H7 (cell line): Measurements from ENCODE around the gene MYO1D. TPM values are rescaled to one million over a fixed set of nuclear protein-coding genes. Genes with fewer than 3 reads are reported as not detected.

Source experiments
- DNase-seq: peaks from one replicate; pipeline ENCODE4 v3.0.0; 2012
- H3K27me3 ChIP-seq: 2 replicates; pipeline ENCODE4 v1.6.0; 2011; ENCODE audit warnings: mild to moderate bottlenecking, low read length; ENCODE audit not compliant: control insufficient read depth, insufficient read depth
- H3K36me3 ChIP-seq: replicated peaks from 2 replicates; pipeline ENCODE4 v1.5.1; 2011; ENCODE audit warnings: low read length; ENCODE audit not compliant: control insufficient read depth, insufficient read depth
- H3K4me3 ChIP-seq: 2 replicates; pipeline ENCODE4 v1.5.1; 2011; ENCODE audit warnings: low read depth, mild to moderate bottlenecking, control low read depth, low read length, moderate library complexity; ENCODE audit not compliant: insufficient read depth
- total RNA-seq: library from RNA; depleted of rRNA; stranded (reverse); fragments of >200 nt; shearing (Covaris generic); gene quantifications from 2 replicates; pipeline ENCODE4 v1.2.3, GENCODE V29; 2014

The MYO1D gene
- total RNA-seq, 1 experiment from 2014 or later, result 15.6 TPM

DNA sequence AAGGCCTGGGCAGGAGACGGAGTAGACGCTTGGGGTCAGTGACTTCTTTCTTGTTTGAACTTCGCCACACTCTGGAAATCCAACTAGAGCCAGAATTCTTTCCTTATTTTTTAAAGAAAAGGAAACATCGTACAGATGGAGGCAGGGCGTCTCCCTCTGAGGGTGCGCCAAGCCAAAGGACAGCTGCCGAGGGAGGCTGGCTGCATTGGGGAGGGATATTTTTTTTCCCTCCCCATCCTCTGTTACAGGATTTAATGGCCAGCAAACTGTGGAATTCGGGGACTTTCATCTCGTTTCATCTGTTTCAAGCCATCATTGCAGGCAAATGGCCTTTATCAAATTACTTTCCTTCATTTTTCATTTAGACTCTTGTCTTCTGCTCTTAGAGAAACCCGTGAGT, 374.2 kb downstream of the MYO1D start:
- Histone ChIP-seq H3K4me3 (no peak overlapping the region), H3K27me3 (no peaks in the 10 kb centered on the region), H3K36me3 (no peaks in the 10 kb centered on the region)
- no peak for DNase-seq

DNA sequence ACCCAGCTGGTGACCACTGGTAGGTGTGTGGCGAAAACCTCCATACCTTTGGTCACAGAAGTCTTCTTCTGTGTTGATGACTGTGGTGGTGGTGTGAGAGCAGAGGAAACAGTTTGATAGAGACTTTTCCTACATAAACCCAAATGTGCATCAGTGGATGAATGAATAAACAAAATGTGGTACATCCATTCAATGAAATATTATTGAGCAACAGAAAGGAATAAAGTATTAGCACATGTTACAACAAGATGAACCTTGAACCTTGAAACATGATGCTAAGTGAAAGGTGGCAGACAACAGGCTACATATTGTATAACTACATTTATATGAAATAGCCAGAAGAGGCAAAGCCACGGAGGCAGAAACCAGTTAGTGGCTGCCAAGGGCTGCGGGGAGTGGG, 374.9 kb downstream of the MYO1D start:
- no peak overlapping the region for H3K4me3 ChIP-seq
- no peaks in the 10 kb centered on the region for H3K36me3 ChIP-seq
- no peaks in the 10 kb centered on the region for H3K27me3 ChIP-seq
- DNase-seq, result no peak

DNA sequence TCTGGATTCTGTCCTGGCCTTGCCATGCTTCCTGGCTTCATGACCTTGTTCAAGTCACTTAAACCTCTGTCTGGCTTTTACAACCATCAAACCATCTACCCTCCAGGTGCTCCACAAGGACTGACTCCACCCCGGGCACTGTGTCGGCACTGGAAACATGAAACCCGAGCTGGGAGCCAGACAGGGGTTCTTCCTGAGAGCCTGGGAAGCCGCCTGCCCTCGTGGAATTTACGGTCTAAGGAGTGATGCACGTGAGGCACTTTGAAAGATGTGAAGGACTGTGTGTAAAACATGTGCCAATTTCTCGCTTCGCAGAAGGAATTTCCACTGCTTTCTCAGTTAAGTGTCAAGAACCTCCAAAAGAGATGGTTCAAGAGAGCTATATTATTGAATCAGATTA, 378.5 kb downstream of the MYO1D start:
- peak; percentile 80 for DNase-seq
- Histone ChIP-seq H3K4me3 (no peak overlapping the region), H3K27me3 (no peaks in the 10 kb centered on the region), H3K36me3 (no peaks in the 10 kb centered on the region)

DNA sequence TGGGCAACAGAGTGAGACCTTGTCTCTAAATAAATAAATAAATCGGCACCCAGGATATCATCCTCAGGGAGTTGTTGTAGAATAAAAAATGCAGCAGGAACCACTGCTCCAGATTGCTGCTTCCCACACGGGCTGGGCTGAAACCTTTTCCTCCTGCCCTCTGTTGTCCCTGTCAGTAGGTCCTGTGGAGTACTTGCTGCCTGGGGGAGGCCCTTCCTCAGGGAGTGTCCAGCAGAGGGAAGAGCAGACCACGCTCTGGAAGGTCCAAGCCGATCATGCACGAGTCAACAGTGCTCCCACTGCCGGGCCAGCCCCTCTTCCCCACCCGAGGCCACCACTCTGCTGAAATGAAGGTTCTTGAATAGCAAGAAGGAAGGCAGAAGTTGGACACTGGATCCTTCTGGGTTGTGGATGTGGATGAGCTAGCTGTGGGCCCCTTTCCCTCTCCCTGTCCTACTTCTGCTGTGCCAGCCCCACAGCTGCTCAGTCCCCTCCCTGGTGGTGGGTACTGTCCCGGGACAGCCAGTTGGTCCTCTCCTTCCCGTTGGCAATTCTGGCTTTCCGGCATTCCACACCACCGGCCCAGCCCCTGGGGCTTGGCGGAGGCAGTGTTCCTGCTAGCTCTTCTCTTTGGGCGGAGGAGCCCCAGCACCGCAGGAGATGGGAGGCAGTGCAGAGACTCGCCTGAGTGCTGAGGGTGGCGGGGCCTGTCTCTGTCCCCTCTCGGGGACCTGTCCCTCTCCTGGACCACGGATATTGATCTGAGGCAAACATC, 379.3 kb downstream of the MYO1D start:
- peak; percentile 73 for DNase-seq
- Histone ChIP-seq H3K4me3 (no peak overlapping the region), H3K27me3 (no peaks in the 10 kb centered on the region), H3K36me3 (no peaks in the 10 kb centered on the region)

DNA sequence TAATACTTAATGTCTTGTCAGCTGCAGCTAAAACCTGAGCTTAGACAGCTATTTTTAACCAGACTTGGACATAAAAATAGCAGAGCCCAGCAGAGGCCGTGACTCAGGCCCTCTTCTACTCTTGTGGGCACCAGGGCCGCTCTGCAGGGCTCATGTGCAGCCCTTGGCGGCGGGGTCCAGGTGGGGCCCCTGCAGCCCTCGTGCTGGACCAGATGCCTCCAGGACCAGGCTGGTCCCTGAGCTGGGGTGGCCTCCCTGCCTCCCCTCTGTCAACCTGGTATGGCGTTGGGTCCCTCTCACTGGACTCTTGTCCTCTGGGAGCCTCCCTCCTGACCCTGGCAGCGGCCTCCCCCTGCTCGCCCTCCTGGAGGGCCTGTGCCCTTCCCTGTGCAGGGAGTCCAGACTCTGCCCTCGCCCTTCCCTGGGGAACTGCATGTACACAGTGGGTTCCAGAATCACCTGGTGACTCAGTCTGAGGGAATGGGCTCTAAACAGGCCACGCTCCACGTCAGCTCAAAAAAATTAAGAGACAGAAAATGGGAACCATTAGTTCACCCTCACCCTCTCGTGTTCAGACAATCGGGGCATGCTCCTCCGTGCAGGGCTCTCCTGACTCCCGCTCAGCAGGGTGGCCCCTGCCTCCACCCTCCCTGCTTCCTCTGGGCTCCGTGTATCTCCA, 380.4 kb downstream of the MYO1D start:
- no peaks in the 10 kb centered on the region for H3K36me3 ChIP-seq
- peak; percentile 37 for DNase-seq
- no peak overlapping the region for H3K4me3 ChIP-seq
- no peaks in the 10 kb centered on the region for H3K27me3 ChIP-seq

DNA sequence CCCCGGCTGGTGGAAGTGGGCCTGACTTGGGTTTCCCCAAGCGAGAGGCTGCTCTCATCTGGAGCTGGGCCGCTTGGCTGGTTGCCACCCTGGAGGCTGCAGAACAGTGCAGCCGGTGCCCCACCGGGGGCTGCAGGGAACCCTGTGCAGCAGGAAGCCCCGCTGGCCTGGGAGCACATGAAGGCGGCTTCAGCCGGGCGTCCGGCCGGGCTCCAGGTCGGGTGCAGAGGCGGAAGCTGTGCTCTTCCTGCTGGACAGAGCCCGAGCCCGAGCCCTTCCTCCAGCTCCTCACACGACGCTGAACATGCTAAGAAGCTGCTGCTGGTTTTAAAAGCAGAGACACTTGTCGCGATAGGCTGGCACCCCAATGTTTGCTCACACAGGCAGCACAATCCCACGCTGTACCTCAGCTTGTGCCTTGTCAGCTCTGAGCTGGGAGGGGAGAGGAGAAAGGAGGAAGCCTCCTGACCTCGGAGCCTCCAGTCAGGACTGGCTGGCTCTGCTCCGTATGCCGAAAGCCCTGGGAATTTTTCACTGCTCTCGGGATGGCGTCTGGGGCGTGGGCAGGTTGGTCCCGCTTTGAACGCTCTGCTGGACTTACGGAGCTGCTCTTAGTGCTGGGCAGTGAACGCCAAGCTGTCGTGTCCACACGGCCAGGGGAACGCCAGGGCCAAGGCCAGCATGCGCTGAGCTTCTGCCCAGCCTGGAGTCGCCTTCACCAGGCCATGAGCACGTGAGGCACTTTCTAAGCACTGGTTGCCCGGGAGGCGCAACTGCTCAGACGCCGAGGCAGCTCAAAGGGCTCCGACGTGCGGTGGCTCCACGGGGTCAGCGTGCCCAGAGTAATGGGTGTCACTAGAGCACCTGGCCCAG, 381.3 kb downstream of the MYO1D start:
- no peaks in the 10 kb centered on the region for H3K27me3 ChIP-seq
- H3K4me3 ChIP-seq, result no peak overlapping the region
- H3K36me3 ChIP-seq, result no peaks in the 10 kb centered on the region
- DNase-seq, result peak; percentile 62

DNA sequence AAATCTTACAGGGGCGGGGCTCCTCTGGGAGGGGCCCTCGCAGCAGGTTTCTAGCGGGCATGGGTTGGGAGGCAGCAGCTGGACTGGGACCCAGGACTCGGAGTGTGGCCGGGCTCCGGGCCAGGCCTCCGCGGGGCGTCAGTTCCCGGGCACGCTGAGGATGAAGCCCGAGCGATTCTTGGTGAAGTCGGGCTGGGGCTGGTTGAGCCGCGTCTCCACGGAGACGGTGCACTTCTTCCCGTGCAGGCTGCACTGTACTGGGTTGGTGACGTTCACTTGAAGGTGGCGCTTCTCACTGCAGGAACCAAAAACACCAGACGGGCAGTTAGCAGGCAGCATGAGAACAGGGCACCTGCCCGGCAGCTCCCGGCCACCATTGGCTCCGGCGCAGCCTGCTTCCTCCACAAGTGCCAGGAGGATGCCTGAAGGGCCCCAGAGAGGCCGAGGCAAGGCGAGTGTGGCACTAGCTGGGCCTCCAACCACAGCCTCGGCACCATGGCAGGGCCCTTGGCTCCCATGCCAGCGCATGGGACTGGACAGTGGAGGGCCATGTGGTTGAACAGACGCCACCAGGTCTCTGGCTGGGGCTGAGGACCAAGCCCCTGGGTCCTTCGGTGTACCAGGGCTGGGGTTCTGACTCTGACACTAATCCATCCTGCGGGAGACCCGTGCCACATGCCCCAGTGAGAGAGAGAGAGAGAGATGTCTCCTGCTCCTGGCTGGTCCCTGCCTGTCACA, 382.1 kb downstream of the MYO1D start:
- H3K36me3 ChIP-seq, result peaks cover under 1% of the 10 kb centered on the region; the same call in 1 of the 2 replicates
- H3K27me3 ChIP-seq, result no peaks in the 10 kb centered on the region
- H3K4me3 ChIP-seq, result no peak overlapping the region
- peak; percentile 62 for DNase-seq

DNA sequence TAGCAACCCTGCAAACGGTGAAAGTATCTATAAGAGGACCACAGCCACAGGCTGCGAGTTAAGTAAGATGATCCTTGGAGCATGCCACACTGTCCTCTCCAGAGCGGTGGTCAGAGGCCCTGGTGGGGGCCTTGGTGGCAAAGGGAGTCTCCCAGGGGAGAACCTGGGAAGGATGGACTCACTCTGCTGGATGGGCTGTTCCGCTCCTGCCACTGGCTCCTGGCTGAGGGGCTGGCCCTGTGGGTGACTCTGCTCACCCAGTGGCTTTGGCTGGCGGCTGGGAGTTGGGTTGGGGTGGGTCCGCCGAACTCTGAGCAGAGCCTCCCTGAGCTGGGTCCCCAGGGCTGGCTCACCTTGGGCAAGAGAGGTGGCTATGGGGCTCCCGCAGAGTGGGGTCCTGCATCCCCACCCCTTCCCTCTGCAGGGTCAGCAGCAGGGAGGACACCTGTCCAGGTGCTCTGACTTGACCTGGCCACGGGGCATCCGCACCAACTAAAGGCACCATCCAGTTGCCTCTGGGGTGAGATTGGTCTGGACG, 382.9 kb downstream of the MYO1D start:
- H3K36me3 ChIP-seq, result peaks cover 4% of the 10 kb centered on the region
- H3K27me3 ChIP-seq, result no peaks in the 10 kb centered on the region
- no peak overlapping the region for H3K4me3 ChIP-seq
- DNase-seq, result peak; percentile 51

DNA sequence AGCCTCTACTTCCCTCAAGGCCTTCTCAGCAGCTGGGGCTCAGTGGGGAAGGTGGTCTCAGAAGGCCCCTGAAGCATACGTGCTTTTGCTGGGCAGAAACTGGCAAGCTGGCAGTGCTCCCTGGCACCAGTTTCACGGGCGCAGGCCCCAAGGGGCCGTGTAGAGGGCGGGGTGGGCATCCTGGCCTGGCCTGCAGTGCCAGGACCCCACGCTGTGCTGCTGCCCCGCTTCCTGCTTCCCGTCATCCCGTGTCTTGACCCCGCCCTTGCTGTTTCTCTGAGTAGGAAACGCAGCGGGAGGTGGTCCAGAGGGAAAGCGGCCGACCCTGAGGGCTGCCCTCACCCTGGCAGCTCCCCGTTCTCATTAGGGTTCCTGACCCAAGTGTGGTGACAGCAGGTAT, 383.4 kb downstream of the MYO1D start:
- Histone ChIP-seq H3K4me3 (no peak overlapping the region), H3K36me3 (peaks cover 7% of the 10 kb centered on the region), H3K27me3 (no peaks in the 10 kb centered on the region)
- peak; percentile 60 for DNase-seq

DNA sequence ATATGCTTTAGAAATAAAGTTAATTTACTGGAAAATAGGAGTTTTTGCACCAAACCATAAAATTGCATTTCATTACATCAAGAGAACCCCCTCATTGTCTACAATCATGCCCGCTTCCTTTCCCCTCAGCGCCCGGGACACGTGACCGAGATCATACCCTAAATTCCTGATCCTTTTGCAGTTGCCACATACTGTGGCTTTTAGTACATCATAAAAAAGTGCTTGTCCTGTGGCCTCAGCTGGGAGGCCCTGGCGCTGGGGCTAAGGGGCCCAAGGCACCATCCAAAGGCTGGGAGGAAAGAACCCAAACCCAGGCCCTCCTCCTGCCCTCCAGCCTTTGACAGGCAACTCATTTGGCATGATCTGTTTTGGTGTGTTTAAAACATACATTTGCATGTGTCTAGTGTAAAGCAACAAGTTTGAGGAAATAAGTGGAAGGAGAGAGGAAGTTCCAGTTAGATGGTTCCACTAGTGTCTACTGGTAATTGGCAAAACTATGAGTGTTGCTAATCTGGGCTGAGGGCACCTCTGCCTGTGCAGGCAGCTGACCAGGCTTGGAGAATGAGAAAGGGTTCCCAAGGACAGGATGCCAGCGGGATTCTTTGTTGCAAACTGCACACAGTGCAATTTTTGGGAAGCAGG, 384.2 kb downstream of the MYO1D start:
- no peaks in the 10 kb centered on the region for H3K27me3 ChIP-seq
- no peak overlapping the region for H3K4me3 ChIP-seq
- H3K36me3 ChIP-seq, result peaks cover 11% of the 10 kb centered on the region
- no peak for DNase-seq

DNA sequence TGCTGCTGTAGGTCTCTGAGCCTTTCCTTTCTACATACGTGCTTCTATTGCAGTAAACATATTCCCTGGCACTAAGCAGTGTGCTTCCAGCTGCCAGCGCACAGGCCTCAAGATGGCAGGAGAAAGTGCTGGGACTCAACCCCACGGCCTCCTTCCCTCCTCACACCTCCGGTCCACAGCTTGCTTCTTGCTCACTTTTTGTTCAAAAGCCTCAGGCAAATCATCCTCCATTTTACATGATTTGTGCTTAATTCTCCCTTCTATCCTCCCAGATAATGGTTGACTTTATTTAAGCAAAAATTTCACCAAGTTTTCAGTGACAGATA, 384.7 kb downstream of the MYO1D start:
- DNase-seq, result no peak
- Histone ChIP-seq H3K27me3 (no peaks in the 10 kb centered on the region), H3K4me3 (no peak overlapping the region), H3K36me3 (peaks cover 11% of the 10 kb centered on the region)

DNA sequence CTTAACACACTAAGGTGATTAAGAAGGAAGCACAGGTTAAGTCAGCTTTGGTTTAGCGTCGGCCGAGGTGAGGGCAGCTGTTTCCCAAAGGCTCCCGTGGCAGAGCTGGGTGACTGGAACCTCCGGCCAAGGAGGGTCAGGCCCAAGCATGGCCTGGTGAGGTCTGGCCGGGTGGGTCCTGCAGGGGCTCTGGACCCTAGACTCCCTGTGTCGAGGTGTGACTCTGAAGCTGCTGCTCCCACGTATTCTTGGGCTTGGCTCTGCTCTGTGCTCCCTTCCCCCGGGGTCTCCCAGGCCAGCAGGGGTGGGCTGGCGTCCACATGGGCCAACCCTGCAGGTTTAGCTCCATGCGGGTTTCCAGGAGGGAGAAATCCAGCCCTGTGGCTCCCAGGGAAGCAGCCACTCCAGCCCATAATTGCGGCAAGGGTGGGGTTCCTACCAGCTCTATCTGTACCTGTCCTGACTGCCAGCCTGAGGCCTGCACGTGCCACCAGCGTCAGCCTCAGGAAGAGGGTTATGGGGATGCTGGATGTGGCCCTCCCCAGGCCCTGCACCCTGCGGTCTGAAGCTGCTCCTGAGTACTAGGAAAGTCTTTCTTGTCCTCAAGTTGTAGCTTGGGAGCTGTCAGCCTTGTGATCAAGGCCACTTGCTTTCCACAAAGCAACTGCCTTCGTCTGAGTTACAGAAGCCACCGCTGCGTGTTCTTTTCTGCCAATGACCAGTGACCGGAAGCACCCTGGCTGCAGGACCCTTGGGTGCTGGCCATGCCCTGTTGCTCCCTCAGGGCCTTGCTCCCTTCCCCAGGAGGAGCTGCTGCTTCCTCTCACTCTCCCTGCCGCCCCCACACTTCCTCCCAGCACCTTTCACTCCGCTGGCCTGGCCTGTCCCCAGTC, 385.3 kb downstream of the MYO1D start:
- Histone ChIP-seq H3K36me3 (peaks cover 11% of the 10 kb centered on the region), H3K27me3 (no peaks in the 10 kb centered on the region), H3K4me3 (no peak overlapping the region)
- peak; percentile 63 for DNase-seq

DNA sequence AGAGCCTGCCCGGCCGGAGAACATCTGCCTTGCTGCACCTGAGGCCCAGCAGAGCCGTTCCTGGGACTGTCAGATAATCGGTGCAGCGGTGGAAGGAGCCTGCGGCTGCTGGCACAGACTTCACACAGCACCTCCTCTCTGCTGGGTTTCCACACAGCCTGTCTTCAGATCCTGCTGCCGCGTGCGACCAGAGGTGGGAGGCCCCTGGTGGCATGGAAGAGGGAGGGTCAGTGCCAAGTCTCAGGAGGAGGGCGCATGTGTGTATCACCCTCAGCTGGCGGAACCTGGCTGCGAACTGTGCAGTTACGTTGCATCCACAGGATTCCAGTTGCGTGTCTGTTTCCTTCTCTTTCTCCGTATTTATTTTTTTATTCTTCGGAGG, 386.8 kb downstream of the MYO1D start:
- H3K36me3 ChIP-seq, result peaks cover 11% of the 10 kb centered on the region
- H3K4me3 ChIP-seq, result no peak overlapping the region
- peak; percentile 72 for DNase-seq
- no peaks in the 10 kb centered on the region for H3K27me3 ChIP-seq
